Activated CD8-positive, alpha-beta memory T cell treated with anti-CD3 and anti-CD28 coated beads, Interleukin-2, amount 50 U/mL, for 1 hour (primary cell): Measurements from ENCODE around the gene CDC20.
"Not testable (repeated sequence)": the region's sequence is repeated elsewhere in the genome, so short reads cannot be mapped to it uniquely, and the experiment has no call there.

ENCODE experiments used
- DNase-seq: peaks from one replicate; pipeline ENCODE4 v3.0.0-alpha.2; 2020; ENCODE audit errors: extremely low read depth

Gene CDC20

DNA sequence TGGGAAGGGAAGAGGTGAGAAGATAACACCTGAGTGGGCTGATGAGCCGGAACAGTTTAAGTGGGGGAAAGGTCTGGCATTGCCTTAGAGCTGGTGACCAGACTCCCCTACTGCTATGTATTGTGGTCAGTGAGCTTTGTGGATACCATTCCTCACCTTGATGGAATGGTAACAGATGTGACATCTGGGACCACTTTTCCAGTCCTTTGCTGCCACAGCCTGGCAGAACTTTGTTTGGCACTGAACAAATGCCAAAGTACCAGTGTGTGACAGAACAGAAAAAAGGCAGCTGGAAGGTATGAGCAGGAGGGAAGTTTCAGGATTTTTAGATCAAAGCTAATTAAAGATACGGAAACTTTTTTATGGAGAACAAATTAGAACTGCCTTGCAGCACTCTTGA is 24.7 kb downstream of the CDC20 start:
- no peak for DNase-seq

DNA sequence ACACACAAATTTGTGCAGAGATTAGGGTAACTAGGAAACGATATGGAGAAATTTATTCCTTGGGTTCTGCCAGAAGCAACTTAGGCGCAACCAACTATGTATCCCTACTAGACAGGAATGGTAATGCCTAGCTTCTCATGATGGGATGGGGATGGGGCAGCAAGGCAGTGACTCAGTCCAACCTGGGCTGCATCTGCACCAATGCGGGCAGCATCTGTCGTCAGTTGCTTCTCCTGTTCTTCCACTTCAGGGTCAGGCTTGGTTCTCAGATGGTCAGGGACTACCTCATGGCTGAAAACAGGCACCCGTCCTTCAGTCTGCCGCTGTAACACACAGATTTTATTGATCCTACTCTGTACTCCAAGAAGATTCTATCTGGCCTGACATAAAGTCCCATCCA is 27.9 kb downstream of the CDC20 start:
- no peak for DNase-seq

DNA sequence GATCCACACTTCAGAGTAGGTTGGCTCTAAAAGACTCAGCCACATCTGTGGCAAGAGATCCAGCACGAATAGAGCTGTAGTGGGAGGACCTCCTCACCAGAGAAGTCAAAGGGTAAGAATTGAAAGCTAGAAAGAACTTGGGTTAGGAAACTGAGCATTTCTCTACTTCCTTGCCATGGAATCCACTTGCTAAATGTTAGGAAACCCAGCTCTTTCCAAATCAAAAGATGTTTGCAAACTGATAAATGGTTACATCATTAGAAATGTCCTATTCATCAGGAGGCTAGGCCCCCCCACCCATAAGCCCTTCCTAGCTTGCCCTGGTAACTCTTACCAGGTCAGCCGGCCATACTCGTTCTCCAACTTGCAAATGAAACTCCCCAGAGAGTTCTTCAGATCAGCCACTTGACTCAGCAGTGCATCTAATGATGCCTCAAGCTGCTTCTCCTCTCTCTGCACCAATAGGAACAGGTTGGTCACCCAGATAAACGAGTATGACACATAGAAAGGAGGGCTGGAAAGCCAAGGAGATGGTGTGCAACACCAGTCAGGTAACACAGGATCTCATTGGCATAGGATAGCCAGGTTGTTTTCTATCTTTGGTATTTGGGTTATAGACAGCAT is 29.3 kb downstream of the CDC20 start:
- no peak for DNase-seq

DNA sequence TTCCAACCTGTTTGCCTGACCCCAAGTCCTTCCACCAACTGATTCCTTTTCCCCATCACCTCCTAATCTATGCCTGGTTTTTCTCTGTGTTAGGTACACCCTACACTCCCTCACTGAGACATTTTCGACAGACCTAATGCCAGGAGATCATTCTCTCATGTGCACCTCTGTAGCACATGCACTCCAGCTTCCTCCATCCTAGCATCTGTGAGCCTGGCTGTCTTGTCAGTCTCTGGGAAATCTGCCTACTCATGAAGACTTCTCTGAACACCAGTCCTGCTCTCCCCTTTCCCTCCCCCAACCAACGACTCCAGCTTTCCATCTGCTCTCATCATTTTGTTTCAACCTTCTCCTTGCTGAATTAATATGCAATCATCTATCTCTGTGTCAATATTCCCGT is 29.8 kb downstream of the CDC20 start:
- no peak for DNase-seq

DNA sequence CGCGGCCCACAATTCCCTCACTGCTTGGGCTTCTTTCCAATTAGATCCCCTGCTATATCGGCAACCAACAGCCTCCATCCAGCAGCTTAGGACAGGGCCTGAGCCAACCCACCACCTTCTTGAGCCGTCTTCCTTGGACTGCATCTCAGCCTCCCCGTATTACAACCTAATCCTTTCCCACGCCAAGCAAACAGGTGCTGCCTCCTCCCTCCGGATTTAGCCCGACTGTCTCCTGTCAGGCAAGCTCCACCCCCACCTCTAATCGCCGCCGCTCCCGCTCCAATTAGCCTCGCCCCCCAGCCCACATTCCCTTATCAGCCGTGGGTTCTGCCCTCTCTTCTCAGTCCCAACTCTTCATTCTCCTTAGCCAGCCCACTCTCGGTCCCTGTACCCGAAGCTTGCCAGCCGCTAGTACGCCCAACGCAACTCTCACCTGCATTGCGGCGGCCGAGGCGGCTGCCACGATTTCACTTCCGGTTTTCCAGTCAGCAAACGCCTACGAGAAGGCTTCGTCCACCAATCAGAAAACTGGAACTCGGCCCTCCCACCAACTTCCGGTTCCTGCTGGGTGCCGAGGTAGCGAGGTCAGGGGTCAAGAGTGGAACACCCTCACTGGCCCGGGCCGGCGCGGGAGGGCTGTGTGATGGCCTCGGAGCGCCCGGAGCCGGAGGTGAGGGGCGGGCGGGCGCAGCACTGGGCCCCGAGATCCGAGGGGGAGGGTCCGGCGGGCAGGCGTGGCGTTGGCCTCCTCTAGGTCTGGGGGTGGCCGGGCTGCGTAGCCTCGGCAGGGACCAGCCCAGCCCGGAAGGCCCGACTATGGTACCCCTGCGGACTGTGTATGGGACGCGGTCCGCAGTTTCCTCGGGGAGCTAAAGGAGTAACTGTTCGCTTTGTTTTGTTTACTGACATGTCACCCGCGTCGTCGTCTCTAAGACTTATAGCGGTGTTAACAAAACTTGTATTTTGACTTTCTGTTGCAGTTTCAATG is 30.8 kb downstream of the CDC20 start, which contains the start of the genes MED8 and SZT2:
Gene MED8 (minus strand): TSS at position 475 of the 988 bp plus-strand sequence. CDS start 36 bp downstream, at position 439.
Gene SZT2 (plus strand): TSS at position 574 of the 988 bp plus-strand sequence. CDS start 70 bp downstream, at position 644.
- peak; percentile 79 for DNase-seq

DNA sequence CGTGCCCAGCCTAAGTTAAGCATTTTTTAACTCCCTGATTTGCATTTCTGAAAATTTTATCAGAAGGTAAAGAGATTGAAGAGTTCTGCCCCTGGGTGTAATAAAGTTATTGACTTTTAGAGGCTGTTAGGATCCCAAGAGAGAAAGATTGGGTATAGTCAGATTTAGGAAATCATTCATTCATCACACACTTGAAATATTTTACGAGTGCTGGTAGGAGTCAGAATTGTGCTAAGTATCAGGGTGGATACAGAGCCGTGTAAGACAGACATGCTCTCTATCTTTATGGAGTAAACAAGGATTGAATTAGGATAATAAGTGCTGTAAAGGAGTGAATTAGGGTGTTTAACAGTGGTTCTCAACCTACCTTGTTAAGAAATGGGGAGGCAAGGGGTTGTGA is 33.9 kb downstream of the CDC20 start:
- no peak for DNase-seq

DNA sequence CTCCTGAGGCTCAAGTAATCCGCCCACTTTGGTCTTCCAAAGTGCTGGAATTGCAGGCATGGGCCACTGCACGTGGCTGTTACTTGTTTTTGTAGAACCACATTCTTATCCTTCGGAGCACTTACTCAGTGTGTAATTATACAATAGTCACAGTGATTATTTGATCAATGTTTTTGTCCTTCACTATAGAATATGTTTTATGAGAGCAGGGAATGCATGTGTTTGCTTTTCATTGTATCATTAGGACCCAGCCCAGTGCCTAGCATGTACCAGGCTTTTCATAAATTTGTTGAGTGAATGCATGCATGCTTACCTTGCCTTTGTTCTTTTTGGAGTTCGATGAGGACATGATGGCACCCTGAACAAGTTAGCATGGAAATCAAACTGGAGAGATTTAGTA is 36.7 kb downstream of the CDC20 start:
- DNase-seq: no peak

DNA sequence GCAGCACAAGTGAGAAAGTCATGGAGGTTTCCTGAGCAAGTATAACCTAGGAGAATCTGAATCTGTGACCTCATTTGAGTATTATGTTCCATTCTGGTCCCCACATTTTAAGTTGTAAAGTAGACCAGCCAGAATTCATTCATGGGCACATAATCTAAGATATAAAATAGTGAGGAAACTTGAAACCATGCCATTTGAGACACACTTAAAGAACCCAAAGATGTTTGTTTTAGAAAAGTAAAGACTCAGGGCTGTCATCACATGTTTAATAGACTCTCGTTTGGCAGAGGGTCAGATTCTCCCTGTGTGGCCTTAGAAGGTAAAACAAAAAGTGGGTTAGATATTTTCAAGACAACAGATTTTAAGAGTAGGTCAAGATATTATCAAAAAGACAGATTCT is 37.3 kb downstream of the CDC20 start:
- DNase-seq: no peak

DNA sequence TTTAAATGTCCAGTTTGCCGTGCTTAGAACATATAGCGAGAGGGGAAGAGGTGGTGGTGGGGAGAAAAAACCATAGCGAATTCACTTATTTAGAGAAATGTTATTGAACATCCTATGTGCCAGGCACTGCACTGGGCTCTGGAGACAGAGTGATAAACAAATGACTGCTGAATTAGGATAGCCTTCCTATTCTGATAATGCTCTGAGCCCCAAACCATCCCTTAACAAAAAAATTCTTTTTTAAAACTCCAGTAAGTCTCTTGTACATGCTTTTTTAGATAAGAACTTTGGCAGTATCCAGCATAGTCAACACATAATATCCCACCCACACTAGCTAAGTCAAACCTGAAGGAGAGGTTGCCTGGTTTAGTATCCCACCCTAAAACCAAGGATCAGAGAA is 39.4 kb downstream of the CDC20 start:
- no peak for DNase-seq

DNA sequence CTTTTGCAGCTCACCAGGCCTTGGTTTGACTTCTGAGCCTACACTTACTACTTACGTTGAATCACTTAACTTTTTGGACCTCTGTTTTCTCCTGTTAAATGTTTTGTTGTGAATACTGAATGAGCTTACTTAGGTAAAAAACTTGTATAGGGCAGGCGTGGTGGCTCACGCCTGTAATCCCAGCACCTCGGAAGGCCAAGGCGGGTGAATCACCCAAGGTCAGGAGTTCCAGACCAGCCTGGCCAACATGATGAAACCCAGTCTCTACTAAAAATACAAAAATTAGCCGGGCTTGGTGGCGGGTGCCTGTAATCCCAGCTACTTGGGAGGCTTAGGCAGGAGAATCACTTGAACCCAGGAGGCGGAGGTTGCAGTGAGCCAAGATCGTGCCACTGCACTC is 41.7 kb downstream of the CDC20 start:
- not testable (repeated sequence) for DNase-seq

DNA sequence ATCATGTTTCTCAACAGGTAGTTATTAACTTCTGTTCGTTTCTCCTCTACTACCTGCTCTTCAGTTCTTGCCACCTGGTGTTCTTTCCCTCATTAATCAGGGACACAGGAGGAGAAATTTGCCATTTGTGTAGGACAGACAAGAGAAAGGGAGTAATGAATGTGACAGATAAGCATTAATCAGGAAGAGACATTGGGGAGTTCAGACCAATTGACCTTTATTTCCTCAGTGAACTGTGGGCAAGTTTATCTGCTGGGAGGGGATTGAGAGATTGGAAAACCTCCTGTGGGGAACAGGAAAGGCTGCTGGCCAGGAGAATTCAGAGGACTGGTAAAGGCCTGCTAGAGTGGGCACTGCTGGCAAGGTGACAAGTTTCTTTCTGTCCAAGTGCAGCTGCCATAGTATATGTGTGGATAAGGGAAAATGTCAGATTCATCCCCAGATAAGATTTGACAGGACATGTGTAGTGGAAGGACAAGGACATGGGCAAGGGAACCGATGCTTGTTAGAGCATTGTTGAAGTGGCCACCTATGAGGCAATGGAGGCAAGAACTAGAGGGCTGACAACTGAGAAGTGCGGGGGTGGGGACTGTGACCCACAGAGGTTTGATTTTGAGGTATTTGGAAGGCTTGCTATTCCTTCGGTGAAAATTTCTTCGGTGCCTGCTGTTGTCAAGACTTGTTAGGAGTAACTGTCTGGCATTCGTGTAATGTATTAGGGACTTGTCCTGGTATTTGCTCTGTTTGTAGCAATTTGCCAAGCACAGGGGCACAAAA is 43.5 kb downstream of the CDC20 start:
- no peak for DNase-seq

DNA sequence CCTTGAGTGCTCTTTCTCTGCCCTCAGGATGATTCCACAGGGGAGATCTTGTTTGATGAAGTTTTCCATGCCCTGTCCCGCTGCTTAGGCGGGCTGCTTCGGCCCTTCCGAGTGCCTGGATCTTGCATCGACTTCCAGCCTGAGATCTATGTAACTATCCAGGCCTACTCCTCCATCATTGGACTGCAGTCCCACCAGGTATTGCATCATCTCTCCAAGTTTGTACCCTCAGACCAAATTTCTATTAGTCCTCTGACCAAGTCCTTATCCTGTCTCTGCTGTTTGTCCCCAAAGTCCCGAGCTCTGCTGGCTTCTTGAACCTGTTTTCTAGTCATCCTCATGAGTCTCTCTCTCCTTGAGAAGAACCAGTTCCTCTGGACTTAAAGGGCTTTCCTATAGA is 45.6 kb downstream of the CDC20 start:
- DNase-seq: no peak

DNA sequence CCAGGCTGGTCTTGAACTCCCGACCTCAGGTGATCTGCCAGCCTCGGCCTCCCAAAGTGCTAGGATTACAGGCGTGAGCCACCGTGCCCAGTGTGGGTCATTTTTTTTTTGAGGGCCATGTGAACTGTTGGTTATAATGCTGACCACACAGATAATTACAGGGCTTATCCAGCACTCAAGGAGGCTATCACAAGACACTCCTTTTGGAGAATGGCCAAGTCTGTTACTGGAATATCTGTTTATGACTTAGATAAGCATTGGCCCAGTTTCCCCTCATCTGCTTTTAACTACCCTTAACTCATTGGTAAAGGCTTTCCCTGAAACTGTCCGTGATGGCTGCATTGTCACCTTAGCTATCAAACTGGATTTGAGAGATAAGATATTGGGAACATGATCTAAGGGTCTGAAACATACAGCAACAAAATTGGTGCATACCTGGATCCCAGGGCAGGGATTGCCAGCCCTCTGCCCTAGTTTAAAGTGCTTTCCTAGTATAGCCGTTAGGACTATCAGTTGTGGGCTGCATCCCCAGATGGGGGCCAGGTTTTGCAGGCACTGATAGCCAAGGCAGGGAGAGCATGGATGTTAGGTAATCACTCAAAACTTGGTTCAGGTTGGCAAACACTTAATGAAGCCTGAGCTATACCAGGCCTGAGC is 46.6 kb downstream of the CDC20 start:
- no peak for DNase-seq

DNA sequence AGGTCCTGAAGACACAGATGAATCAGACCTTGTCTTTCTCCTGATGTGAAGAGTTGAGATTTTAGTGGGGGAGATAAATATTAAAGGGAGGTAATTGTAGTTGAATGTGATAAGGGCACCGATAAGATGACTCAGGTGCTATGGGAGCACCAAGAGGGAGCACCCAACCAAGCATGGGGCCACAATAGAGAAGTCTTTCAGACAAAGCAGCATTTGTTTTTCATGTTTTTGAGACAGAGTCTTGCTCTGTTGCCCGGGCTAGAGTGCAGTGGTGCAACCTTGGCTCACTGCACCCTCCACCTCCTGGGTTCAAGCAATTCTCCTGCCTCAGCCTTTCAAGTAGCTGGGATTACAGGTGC is 47.1 kb downstream of the CDC20 start:
- DNase-seq: no peak

DNA sequence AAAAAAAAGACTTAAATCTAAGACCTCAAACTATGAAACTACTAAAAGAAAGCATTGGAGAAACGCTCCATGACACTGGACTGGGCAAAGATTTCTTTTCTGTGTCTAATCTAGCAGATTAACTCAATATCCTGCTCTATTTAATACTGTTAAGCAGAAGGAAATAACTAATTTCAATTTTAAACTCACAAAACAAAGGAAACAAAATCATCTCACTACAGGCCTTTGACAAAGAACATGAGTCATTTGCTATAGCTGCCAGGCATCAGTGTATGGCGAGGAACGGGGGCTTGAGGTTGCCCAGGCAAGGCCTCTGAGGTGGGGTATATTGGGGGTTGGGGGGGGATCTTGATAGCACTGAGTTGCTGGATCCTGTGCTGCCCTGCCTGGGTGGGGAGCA is 51.8 kb downstream of the CDC20 start:
- no peak for DNase-seq
